Sigmoid colon (tissue), 3 donors: ENCODE measurements around the gene KRTAP5-6.

ENCODE experiments used
- POLR2A ChIP-seq, 2 donors: fragments of 450-650 bp; IDR thresholded peaks; one replicate each; pipeline ENCODE4 v1.6.1; 2016; ENCODE audit warnings: antibody characterized with exemption in 2 of 2, mild to moderate bottlenecking in 2 of 2, moderate library complexity in 2 of 2
- TF ChIP-seq, protein P1 (sequence below), 4 experiments: fragments of 450-650 bp in 3 of 4; fragments of 200-600 bp in 1 of 4; IDR thresholded peaks; one replicate each; pipeline ENCODE4 v1.5.1; 2016 to 2019; ENCODE audit warnings: antibody characterized with exemption in 4 of 4, mild to moderate bottlenecking in 3 of 4, moderate library complexity in 2 of 4

DNA sequence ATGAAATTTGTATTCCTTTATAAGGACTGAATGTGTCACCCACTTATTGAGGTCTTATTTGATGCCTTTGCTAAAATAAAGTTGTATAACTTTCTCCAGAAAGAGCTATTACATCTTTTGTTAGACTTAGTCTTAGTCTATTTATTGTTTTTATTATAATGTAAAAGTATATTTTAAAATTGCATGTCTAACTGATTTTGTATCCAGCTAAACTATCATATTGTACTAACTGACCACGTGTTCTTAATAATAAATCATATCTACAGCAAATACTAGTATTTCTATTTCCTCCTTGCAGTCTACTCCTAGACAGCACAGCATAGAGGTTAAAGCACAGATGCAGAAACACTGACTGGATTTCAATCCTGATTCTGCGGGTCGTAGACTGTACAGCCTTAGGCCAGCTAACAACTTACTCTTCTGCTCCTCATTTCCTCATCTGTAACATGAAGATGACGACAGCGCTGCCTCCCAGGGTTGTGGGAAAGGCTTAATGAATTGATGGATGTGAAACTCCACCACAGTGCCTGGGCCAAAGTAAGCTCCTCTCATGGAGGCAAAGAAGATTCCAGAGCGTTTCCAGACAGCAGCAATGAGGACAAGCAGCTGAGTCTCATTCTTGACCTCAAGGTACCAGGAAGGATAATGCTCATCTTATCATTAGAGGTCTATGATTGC is 40.2 kb downstream of the KRTAP5-6 start:
- TF ChIP-seq POLR2A (IDR thresholded peaks at IDR 0.05), result no peak
- TF ChIP-seq, protein P1, sequence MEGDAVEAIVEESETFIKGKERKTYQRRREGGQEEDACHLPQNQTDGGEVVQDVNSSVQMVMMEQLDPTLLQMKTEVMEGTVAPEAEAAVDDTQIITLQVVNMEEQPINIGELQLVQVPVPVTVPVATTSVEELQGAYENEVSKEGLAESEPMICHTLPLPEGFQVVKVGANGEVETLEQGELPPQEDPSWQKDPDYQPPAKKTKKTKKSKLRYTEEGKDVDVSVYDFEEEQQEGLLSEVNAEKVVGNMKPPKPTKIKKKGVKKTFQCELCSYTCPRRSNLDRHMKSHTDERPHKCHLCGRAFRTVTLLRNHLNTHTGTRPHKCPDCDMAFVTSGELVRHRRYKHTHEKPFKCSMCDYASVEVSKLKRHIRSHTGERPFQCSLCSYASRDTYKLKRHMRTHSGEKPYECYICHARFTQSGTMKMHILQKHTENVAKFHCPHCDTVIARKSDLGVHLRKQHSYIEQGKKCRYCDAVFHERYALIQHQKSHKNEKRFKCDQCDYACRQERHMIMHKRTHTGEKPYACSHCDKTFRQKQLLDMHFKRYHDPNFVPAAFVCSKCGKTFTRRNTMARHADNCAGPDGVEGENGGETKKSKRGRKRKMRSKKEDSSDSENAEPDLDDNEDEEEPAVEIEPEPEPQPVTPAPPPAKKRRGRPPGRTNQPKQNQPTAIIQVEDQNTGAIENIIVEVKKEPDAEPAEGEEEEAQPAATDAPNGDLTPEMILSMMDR (IDR thresholded peaks at IDR 0.05), result no peak
